ENCODE measurements around the gene ZNF501.

The ZNF501 gene

DNA sequence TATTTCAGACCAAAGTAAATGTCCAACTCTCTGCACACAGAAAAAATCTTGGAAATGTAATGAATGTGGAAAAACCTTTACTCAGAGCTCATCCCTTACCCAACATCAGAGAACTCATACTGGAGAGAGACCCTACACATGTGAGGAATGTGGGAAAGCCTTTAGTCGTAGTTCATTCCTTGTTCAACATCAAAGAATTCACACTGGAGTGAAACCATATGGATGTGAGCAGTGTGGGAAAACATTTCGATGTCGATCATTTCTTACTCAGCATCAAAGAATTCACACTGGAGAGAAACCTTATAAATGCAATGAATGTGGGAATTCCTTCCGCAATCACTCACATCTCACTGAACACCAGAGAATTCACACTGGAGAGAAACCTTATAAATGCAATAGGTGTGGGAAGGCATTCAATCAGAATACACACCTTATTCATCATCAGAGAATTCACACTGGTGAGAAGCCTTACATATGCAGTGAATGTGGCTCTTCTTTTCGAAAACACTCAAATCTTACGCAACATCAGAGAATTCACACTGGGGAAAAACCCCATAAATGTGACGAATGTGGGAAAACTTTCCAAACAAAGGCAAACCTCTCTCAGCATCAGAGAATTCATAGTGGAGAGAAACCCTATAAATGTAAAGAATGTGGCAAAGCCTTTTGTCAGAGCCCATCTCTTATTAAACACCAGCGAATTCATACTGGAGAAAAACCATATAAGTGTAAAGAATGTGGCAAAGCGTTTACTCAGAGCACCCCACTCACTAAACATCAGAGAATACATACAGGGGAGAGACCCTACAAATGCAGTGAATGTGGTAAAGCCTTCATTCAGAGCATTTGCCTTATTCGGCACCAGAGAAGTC, 8.0 kb upstream of the ZNF501 start:
- TF ChIP-seq, protein P1, sequence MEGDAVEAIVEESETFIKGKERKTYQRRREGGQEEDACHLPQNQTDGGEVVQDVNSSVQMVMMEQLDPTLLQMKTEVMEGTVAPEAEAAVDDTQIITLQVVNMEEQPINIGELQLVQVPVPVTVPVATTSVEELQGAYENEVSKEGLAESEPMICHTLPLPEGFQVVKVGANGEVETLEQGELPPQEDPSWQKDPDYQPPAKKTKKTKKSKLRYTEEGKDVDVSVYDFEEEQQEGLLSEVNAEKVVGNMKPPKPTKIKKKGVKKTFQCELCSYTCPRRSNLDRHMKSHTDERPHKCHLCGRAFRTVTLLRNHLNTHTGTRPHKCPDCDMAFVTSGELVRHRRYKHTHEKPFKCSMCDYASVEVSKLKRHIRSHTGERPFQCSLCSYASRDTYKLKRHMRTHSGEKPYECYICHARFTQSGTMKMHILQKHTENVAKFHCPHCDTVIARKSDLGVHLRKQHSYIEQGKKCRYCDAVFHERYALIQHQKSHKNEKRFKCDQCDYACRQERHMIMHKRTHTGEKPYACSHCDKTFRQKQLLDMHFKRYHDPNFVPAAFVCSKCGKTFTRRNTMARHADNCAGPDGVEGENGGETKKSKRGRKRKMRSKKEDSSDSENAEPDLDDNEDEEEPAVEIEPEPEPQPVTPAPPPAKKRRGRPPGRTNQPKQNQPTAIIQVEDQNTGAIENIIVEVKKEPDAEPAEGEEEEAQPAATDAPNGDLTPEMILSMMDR (IDR thresholded peaks at IDR 0.05; ENCODE audit: insufficient read depth, low read depth, low read length, missing control alignments), result no peak
- H3K4me3 ChIP-seq (ENCODE audit: low read length), result no peak overlapping the region
- peak; percentile 8 for DNase-seq (ENCODE audit: low read depth)

DNA sequence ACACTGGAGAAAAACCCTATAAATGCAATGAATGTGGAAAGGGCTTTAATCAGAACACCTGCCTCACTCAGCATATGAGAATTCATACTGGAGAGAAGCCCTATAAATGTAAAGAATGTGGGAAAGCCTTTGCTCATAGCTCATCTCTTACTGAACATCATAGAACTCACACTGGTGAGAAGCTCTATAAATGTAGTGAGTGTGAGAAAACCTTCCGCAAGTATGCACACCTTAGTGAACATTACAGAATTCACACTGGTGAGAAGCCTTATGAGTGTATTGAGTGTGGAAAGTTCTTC, 7.4 kb upstream of the ZNF501 start:
- no peak overlapping the region for H3K4me3 ChIP-seq (ENCODE audit: low read length)
- TF ChIP-seq, protein P1 (IDR thresholded peaks at IDR 0.05; ENCODE audit: insufficient read depth, low read depth, low read length, missing control alignments), result no peak
- DNase-seq (ENCODE audit: low read depth), result no peak

DNA sequence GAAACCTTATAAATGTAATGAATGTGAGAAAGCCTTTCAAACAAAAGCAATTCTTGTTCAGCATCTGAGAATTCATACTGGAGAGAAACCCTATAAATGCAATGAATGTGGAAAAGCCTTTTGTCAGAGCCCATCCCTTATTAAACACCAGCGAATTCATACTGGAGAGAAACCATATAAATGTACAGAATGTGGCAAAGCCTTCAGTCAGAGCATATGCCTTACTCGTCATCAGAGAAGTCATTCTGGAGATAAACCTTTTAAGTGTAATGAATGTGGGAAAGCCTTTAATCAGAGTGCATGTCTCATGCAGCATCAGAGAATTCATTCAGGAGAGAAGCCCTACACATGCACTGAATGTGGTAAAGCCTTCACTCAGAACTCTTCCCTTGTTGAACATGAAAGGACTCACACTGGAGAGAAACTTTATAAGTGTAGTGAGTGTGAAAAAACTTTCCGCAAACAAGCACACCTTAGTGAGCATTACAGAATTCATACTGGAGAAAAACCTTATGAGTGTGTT, 5.3 kb downstream of the ZNF501 start:
- DNase-seq (ENCODE audit: low read depth), result no peak
- TF ChIP-seq, protein P1 (IDR thresholded peaks at IDR 0.05; ENCODE audit: insufficient read depth, low read depth, low read length, missing control alignments), result no peak
- no peak overlapping the region for H3K4me3 ChIP-seq (ENCODE audit: low read length)

DNA sequence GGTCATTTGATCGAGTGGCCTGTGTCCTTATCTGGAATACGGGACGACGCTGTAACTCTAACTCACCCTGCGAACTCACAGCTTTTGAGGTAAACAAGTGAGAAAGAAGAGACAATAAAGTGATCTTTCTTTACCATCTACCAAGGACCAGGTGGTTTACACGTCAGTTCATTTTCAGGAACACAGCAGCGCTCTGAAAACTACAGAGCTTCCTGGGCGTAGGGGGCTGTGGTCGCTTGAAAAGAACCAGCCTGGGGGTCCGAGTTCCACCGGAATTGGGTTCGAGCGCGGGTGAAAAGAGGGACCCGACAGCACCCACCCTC, 31.6 kb downstream of the ZNF501 start:
- H3K4me3 ChIP-seq (ENCODE audit: low read length), result peak overlapping the region; percentile 92
- TF ChIP-seq, protein P1 (IDR thresholded peaks at IDR 0.05; ENCODE audit: insufficient read depth, low read depth, low read length, missing control alignments), result no peak
- DNase-seq (ENCODE audit: low read depth), result peak; percentile 2

DNA sequence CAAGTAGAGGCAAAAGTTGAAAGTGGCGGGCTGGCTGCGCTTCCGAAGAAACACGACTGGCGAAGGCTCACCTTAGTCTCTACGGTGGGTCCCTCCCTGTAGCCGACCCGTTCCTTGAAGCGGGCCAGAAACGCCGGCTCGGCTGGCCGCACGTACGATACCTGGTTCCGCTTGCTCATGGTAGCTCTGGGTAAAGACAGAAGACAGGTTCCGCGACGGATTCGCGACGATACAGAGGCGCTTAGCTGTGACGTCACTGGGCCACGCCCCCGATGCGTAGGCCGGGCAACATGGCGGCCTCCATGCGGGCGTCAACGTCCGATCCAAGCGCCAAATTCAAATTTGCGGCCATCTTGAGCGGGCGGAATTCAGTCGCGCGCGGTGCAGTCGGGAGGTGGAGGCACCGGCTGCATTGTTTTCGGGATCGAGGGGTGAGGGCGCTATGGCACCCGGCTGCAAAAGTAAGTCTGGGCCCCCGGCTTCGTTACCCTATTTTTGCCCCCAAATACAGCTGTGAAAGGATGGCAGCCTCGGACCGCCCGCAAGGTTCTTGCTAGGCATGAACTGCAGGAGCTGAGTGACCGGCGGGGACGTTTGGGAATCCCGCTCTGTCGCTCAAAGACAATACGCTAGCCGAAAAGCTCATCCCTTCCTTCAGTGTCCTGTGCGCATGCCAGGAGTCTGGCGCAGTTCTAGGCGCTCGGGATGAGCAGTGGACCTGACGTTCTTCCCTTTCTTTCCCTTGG, 32.2 kb downstream of the ZNF501 start, which contains the start of the genes KIAA1143 and KIF15:
Gene KIAA1143 (minus strand): TSS at position 196 of the 746 bp plus-strand sequence. CDS start 17 bp downstream, at position 179.
Gene KIF15 (plus strand): TSS at position 371 of the 746 bp plus-strand sequence. CDS start 72 bp downstream, at position 443.
- peak; percentile 97 for DNase-seq (ENCODE audit: low read depth)
- TF ChIP-seq, protein P1 (IDR thresholded peaks at IDR 0.05; ENCODE audit: insufficient read depth, low read depth, low read length, missing control alignments), result no peak
- H3K4me3 ChIP-seq (ENCODE audit: low read length), result peak within 1 kb of the TSS; percentile 92

DNA sequence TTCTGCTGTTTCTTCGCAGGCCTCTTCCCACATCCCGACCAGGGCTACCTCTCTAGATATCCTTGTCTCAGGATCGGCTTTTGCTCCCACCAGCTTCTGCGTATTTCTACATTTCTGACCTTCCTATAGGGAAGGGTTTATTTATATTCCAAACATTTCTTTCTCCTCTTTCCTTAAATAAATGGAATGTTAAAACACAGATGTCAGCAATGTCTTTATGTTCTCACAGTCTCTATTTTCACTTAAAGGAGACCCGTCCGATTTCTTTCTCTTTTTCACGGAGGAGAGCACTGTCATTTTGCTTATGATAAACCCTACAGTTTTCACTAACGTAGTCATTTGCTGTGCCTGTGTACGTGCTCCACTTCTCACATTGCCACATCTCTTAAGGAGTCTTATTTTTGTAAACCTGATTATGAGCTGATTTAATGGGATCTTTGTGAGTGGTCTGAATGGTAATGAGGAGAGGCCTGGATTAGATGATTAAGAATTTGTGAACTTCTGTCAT, 32.8 kb downstream of the ZNF501 start:
- DNase-seq (ENCODE audit: low read depth), result peak; percentile 19
- TF ChIP-seq, protein P1 (IDR thresholded peaks at IDR 0.05; ENCODE audit: insufficient read depth, low read depth, low read length, missing control alignments), result no peak
- peak overlapping the region; percentile 92 for H3K4me3 ChIP-seq (ENCODE audit: low read length)
